Osteoblast (primary cell): Measurements from ENCODE around the gene DHX32. TPM values are rescaled to one million over a fixed set of nuclear protein-coding genes. Genes with fewer than 3 reads are reported as not detected.
"Not testable (repeated sequence)": the region's sequence is repeated elsewhere in the genome, so short reads cannot be mapped to it uniquely, and the experiment has no call there.

ENCODE experiments used
- DNase-seq: peaks from one replicate; pipeline ENCODE4 v3.0.0; 2011; ENCODE audit warnings: low spot score, mixed read lengths; ENCODE audit not compliant: insufficient read length; ENCODE audit errors: missing footprints
- H2AFZ ChIP-seq: 2 replicates; pipeline ENCODE4 v1.6.0; 2011; ENCODE audit warnings: mild to moderate bottlenecking, low read length
- H3K27ac ChIP-seq: 2 replicates; pipeline ENCODE4 v1.5.1; 2011; ENCODE audit warnings: mild to moderate bottlenecking, low read depth, low read length, moderate library complexity
- H3K27me3 ChIP-seq: 2 replicates; pipeline ENCODE4 v1.6.0; 2012; ENCODE audit warnings: mild to moderate bottlenecking, control low read depth, inconsistent platforms, low read length, moderate library complexity; ENCODE audit not compliant: insufficient read depth
- H3K36me3 ChIP-seq: 2 replicates; pipeline ENCODE4 v1.5.1; 2011; ENCODE audit warnings: mild to moderate bottlenecking, low read length, control low read depth, moderate library complexity; ENCODE audit not compliant: insufficient read depth
- H3K4me1 ChIP-seq: 2 replicates; pipeline ENCODE4 v1.5.1; 2011; ENCODE audit warnings: mild to moderate bottlenecking, low read length, control low read depth, moderate library complexity; ENCODE audit not compliant: insufficient read depth
- H3K4me2 ChIP-seq: 2 replicates; pipeline ENCODE4 v1.6.0; 2011; ENCODE audit warnings: mild to moderate bottlenecking, low read length; ENCODE audit not compliant: insufficient read depth
- H3K4me3 ChIP-seq: fragments of 200-600 bp; sonication (generic); 3 replicates; pipeline ENCODE4 v1.5.1; 2012; ENCODE audit warnings: mild to moderate bottlenecking, low read length, inconsistent platforms; ENCODE audit not compliant: insufficient read depth
- H3K79me2 ChIP-seq: 2 replicates; pipeline ENCODE4 v1.6.0; 2012; ENCODE audit warnings: mild to moderate bottlenecking, low read length, control low read depth, inconsistent platforms; ENCODE audit not compliant: insufficient read depth
- H3K9me3 ChIP-seq: 2 replicates; pipeline ENCODE4 v1.5.1; 2011; ENCODE audit warnings: low read depth, low read length, control low read depth
- H4K20me1 ChIP-seq: 2 replicates; pipeline ENCODE4 v1.6.0; 2012; ENCODE audit warnings: mild to moderate bottlenecking, low read length, control low read depth; ENCODE audit not compliant: insufficient read depth
- total RNA-seq: library from RNA; depleted of rRNA; stranded (reverse); fragments of >200 nt; gene quantifications from 2 replicates; pipeline ENCODE4 v1.2.3, GENCODE V29; 2012

The DHX32 gene
- total RNA-seq, 1 donor = 52.8 TPM

GRCh38 chr10:125900963-125901362 is 19.9 kb upstream of the DHX32 start:
- H3K4me1 ChIP-seq, H2AFZ ChIP-seq, H3K36me3 ChIP-seq, H3K4me3 ChIP-seq, H3K9me3 ChIP-seq, H3K79me2 ChIP-seq, DNase-seq, H3K4me2 ChIP-seq, H3K27me3 ChIP-seq, H3K27ac ChIP-seq, H4K20me1 ChIP-seq: not testable (repeated sequence)

GRCh38 chr10:125897317-125897716 is 16.2 kb upstream of the DHX32 start:
- H3K9me3 ChIP-seq, DNase-seq: not testable (repeated sequence)
- peak overlapping the region; percentile 37 for H2AFZ ChIP-seq

GRCh38 chr10:125896088-125896934 is 15.2 kb upstream of the DHX32 start, which contains the start of gene FANK1:
FANK1 (plus strand) TSS chr10:125896564; CDS start chr10:125896643, 79 bp downstream.
- DNase-seq = peak; percentile 92
- H3K27me3 ChIP-seq, H4K20me1 ChIP-seq, H3K36me3 ChIP-seq, H3K9me3 ChIP-seq, H3K4me1 ChIP-seq: not testable (repeated sequence)
- Histone ChIP-seq H3K4me3 (peak within 1 kb of the TSS; percentile 74), H3K79me2 (peaks cover 31% of the 10 kb centered on the region), H3K4me2 (peak within 1 kb of the TSS; percentile 83), H2AFZ (peak within 1 kb of the TSS; percentile 49), H3K27ac (peak within 1 kb of the TSS; percentile 77)

More at GRCh38 chr10:125897317-125897716, 16.2 kb upstream of the DHX32 start:
- H3K4me1 ChIP-seq, H3K36me3 ChIP-seq, H3K27me3 ChIP-seq, H4K20me1 ChIP-seq, H3K27ac ChIP-seq: not testable (repeated sequence)
- Histone ChIP-seq H3K4me2 (peak overlapping the region; percentile 83), H3K79me2 (peaks cover 23% of the 10 kb centered on the region), H3K4me3 (peak overlapping the region; percentile 74)

GRCh38 chr10:125895130-125896087 is 14.3 kb upstream of the DHX32 start:
- H3K4me2 ChIP-seq = peak overlapping the region; percentile 83
- H3K36me3 ChIP-seq, H3K27me3 ChIP-seq, H3K9me3 ChIP-seq, H4K20me1 ChIP-seq, H3K4me1 ChIP-seq: not testable (repeated sequence)
- peak overlapping the region; percentile 74 for H3K4me3 ChIP-seq
- H3K79me2 ChIP-seq = peaks cover 31% of the 10 kb centered on the region
- peak overlapping the region; percentile 77 for H3K27ac ChIP-seq
- DNase-seq = peak; percentile 73
- peak overlapping the region; percentile 49 for H2AFZ ChIP-seq

GRCh38 chr10:125894176-125894575 is 13.1 kb upstream of the DHX32 start:
- not testable (repeated sequence) for H2AFZ ChIP-seq, H3K4me3 ChIP-seq, H3K4me2 ChIP-seq, H3K9me3 ChIP-seq, H3K36me3 ChIP-seq, H4K20me1 ChIP-seq, H3K27ac ChIP-seq, H3K4me1 ChIP-seq, H3K27me3 ChIP-seq
- H3K79me2 ChIP-seq = peaks cover 38% of the 10 kb centered on the region
- DNase-seq = peak; percentile 0

GRCh38 chr10:125892402-125892801 is 11.3 kb upstream of the DHX32 start:
- H3K4me2 ChIP-seq, H3K27me3 ChIP-seq, H3K36me3 ChIP-seq, H2AFZ ChIP-seq, H3K9me3 ChIP-seq, H3K4me3 ChIP-seq, H3K27ac ChIP-seq, H4K20me1 ChIP-seq, H3K4me1 ChIP-seq: not testable (repeated sequence)
- peaks cover 41% of the 10 kb centered on the region for H3K79me2 ChIP-seq
- peak; percentile 13 for DNase-seq

- Histone ChIP-seq H3K79me2 (peaks cover 47% of the 10 kb centered on the region), H4K20me1 (peaks cover 14% of the 10 kb centered on the region)
- H3K27ac ChIP-seq, H3K4me1 ChIP-seq, H3K36me3 ChIP-seq, H3K4me2 ChIP-seq, DNase-seq, H3K27me3 ChIP-seq, H2AFZ ChIP-seq, H3K4me3 ChIP-seq, H3K9me3 ChIP-seq: not testable (repeated sequence)
Measured at GRCh38 chr10:125889441-125889840, 8.3 kb upstream of the DHX32 start.
